Stimulated activated CD4-positive, alpha-beta T cell treated with anti-CD3 and anti-CD28 coated beads, Interleukin-2, amount 100 ng/mL, for 48 hours (primary cell): ENCODE results near the gene OSBP2.

Experiments
- DNase-seq, 2 donors: peaks; one replicate each; pipeline ENCODE4 v3.0.0-alpha.2; 2020

OSBP2 gene

DNA sequence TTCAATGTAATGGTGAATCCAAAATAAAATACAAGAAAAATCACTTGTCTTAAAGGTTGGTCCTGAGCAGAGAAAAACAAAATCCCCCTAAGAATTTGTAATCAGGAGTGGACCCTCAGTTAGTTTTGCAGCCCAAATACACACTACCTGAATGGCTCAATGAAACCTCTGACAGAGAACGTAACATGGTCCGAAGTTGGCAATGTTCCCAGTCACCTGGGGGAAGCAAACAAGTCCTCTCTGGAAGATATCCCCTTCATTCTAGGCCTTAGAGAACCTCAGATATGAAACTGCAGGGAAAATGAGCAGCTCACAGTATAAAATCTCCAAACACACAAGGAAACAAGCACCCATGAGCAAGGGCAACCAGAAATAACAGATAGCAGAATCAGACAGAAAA, 215.7 kb downstream of the OSBP2 start:
- DNase-seq = no peak

DNA sequence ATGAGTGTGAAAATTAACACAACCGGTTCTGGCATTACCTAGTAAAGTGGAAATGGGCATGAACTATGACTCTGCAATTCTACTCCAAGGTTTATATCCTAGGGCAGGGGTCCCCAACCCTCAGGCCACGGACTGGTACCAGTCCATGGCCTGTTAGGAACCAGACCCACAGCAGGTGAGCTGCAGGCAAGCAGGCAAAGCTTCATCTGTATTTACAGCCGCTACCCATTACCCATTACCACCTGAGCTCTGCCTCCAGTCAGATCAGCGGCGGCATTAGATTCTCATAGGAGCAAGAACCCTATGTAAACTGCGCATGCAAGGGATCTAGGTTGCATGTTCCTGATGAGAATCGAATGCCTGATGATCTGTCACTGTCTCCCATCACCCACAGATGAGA, 224.1 kb downstream of the OSBP2 start:
- no peak for DNase-seq

DNA sequence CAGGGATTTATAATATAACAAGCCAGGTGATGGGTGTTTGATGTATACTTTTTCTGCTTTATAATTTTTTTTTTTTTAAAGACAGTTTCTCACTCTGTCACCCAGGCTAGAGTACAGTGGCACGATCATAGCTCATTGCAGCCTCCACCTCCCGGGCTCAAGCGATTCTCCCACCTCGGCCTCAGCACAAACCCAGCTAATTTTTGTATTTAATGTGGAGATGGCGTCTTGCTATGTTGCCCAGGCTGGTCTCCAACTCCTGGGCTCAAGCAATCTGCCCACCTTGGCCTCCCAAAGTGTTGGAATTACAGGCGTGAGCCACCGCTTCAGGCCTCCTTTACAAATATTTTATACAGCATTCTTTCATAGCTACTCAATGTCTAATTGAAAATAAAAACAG, 225.3 kb downstream of the OSBP2 start:
- no peak for DNase-seq

DNA sequence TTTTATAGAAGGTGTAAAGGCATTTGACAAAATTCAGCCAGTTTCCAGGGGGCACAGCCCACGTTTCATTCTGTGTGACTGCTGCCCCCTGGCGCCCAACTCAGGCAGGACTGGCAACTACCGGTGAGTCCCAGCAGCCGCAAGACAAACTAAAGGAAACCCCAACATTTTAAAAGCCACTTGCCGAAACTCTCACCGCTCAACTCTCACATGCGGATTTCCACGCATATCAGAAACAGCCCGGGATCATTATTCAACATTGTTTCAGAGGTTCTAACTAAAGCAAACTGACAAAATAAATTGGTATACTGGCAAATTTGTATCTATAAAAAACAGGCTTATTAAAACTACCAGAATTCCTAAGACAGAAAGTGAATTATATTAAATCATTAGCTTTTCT, 225.7 kb downstream of the OSBP2 start:
- peak; percentile 83 to 84 for DNase-seq

DNA sequence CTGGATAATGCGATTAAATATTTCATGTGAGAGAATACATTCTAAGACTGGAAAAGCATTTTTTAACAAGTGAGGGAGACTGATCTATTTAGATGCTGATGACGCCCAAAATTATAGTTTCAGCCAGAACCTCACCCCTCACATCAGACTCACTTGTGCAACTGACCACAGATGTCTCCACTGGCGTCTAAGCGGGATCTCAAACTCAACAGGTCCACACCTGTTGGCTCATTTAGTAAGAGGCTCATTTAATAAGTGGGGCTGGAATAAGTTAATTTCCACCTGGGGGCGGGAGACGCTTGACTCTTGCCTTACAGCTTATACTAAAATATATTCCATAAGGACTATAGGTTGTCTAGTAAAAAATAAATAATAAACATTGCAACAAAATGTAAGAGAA, 226.4 kb downstream of the OSBP2 start:
- DNase-seq = no peak

DNA sequence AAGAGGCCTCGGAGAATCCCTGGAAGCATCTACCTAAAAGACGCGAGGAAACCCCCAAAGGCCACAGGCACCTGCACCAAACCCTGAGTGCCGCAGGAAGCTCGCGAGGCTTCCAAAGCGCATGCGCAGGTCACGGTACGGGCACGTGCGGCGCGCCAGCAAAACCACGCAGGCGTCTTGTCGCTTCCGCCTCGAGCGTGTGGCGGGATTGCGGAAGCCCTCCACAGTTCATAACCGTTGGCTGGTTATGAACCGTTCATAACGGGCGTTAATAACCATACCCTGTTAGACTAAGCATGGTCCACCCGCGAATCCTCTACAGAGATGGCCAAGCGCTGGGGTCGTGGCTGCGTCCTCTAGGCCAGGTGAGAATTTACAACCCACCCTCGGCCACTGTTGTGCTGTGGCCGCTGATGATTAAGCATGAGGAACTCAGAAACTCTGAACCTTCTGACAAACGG, 227.5 kb downstream of the OSBP2 start:
- DNase-seq = peak; percentile 54 to 64

DNA sequence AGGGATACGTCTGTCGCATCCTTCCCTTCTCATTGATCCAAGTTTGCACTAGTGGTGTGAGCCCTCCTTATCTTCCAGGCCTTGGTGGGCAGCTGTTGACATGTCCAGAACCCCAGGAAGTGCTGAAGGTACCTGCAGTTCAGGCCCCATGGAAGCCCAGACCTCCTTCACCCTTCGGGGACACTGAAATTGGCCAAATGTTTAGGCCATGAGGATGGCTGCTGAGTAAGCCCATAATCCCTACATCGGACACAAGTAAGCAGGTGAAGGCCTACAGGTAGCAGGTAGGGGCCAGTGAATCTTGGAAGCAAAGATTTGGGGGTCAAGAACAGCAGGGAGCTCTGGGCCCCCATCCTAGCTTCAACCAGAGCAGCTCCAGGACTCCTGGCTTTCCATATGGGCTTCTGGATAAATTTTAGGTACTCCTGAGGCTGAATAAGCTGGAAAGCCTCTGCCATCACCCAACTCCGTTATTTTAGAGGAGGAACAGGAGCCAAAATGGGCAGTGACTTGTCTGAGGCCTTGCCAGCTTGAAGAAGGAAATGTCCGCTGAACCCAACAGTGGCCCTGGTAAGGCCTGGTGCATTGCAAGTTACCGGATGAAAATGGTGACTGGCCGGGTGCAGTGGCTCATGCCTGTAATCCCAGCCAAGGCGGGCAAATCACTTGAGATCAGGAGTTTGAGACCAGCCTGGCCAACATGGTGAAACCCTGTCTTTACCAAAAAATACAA, 228.7 kb downstream of the OSBP2 start:
- DNase-seq = no peak

DNA sequence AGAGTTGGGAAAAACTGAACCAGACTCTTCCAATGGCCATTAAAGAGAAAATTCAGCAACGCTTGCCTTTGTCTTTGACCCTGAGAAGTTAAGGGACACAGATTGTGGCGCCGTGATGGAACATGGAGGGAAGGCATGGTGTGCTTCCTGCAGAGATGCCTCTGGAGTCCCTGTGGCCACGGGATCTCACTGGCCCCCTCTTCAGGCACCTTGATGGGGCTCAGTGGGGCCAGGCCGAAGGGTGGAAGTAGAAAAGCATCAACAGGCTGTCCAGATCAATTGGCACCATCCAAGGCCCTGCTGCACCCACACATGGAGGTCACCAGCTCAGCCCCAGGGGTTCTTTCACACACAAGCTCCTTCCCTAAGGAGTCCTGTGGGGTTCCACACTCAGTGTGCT, 231.0 kb downstream of the OSBP2 start:
- DNase-seq = no peak

DNA sequence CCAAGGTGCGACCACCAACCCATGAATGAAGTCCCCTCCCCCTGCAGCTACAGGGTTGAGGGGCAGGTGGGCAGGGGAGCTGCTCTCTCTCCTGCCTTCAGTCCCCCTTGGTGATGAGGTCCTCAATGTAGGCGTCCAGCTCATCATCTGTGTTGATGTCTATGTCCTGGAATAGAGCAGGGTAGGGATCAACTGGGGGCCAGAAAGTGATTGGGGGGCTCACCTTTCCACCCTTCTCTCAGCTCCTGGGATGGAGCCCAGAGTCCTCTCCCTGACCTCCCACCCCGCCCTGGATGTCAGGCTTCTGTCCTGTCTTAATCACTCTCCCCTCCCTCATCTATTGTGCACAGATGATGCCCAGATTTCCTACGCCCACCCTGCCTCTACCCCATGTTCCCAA, 232.0 kb downstream of the OSBP2 start:
- DNase-seq = no peak

DNA sequence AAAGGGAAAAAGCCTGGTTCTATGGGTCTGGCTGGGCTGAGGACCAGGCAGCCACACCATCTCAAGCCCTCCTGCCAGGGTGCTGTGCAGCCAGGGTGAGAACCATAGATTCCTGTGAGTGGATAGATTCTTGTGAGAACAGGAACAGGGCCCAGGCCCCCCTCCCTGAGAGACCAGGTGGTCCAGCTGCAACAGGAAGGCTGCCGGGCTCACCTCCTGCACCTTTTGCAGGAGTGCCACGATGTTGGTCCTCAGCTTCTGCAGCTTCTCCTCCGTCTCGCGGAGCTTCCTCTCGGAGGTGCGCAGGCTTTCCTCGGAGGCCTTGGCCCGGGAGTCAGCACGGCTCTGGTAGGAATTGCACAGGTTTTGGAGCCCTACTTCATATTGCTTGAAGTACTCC, 233.1 kb downstream of the OSBP2 start:
- no peak for DNase-seq

DNA sequence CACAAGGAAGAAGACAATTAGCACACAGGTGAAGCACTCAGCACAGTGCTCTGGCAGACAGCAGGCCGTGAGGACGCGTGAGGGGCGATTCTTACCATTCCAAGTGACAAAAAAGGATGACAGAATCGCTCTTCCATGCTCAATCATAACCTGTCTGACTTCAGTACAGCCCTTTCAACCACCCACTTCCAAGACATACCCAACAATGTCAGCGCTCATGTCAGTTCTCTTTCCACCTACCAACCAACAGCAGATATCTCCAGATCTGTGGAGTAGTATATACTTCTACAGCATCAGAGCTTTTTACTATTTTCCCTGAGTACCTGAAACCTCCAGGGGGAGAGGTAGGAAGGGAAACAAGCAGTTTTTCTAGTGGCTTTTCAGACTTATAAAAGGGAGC, 233.7 kb downstream of the OSBP2 start:
- DNase-seq = no peak

DNA sequence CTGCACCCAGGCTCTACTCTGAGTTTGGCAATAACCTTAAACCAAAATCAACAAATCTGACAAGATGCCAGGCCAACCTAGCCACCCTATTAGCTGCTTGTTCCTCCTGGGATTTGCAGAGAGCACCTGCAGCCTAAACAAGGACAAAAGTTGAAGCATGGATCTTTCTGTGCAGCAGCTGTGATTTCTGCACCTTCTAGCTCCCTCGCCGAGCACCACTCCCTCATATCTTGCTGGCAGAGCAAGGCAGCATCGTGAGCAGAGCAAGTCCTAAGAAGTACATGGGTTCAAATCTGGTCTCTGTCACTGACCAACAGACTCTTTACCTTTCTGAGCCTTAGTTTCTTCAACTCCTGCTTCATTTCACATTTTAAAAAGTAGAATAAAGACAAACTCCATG, 235.6 kb downstream of the OSBP2 start:
- DNase-seq = no peak

DNA sequence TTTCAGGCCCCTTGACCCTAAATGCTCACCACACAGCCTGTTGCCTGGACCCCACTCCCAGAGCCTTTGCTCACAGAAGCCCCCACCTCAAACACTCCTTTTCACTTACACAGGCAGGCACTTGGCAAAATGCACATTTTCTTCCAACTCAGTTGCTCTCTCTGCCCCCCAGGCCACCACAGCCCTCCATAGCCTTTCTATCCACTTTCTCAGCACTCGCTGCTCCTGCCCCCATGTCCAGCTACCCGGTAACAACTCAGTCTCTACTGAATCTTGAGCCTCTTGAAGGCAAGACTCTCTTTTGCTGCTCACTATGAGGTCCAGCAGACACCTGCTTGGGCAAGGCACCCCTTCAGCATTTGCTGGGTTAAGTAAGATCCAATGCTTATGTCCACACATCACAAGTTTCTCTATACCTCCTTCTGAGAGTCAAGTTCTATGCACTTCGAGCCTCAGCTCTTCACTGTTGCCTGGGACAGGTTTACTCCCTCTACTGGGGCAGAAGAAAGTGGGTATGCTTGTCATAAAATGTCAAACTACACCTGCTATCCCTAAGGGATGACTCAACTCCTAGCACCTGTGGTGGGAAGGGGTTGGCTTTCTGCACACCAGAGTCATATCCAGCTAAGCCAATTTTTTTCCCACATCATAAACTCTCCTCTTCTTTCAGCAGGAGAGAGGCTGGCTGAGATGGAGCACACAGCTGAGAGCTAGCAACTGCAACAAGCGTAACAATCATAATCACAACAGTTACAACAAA, 237.0 kb downstream of the OSBP2 start:
- no peak for DNase-seq

DNA sequence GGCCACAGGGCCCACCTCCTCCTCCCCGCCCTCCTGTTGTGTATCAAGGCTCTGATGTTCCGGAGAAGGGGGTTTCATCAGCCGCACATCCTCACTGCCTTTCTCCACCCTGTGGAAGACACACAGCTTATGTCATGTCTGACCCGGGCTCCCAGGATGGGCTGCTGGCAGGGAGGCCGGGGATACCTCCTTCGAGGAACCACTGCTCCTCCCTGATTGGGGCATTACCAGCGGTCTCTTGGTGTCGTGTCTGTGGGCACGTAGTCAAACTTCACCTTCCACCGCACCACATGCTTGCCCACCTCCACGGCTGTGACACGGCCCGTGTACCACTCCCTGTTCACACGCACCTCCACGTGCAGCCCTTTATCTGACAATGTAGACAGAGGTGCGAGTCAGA, 238.0 kb downstream of the OSBP2 start:
- DNase-seq = no peak

DNA sequence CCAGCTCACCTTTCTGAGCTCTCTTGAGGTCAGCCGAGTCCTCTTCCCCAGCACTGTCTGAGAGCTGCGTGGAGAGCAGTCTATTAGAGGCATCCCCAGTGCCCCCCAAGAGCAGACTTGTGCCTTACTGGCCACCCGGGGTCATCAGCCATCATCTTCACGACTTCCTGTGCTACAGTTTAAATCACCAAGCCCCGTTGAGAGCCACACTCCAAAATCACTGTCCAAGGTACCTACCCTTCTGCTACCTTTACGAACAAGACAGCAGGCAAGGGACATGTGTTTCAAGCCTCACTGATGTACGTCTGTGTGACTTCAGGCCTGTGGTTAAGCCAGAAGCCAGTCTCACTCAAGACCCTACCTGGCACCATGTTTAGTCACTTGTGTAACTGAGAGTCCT, 238.8 kb downstream of the OSBP2 start:
- no peak for DNase-seq

DNA sequence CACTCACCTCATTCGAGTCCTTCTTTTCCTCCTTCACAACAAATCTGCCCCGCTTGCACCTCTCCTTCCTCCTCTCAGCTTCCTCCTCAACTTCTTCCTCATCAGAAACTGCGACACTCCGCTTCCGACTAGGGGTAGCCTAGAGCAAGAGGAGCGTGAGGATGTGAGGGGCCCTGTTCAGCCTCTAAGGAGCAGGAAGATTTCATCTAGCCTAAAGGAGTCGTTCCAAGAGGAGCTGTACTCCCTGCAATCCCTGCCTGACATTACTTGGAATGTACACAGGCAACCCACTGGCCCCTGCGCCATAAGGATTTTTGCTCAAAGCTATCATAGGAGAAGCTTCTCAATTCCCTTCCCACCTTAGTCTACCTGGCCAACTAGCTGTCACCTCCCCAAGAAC, 239.4 kb downstream of the OSBP2 start:
- no peak for DNase-seq

DNA sequence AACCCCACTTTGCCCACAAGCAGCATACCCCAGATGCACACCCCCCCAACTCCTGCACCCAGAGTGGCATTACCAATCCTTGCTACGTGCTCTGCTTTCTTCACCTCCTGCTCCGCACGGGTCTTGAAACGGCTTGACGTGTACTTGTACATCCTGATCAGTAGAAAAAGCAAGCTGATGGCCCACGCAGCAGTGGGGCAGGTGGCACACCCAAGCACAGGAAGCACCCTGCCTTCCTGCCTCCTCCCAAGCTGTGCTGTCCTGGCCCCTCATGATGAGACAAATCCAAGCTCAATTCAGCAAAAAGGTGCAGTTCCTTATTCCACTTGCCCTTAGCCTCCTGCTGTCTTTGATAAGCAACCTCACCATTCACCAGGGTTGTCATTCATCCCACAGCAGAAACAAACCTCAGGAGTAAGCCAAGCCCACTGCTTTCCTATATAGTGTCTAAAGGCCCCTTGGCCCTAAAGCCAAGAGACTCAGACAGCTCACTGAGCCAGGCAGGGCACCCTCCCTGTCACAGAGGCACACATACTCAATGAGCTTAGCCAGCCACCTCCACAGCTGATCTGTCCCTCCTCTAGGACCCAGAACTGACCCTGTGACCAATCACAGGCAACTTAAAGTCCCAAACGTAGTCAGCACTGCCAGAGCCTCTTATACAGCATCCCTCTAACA, 246.2 kb downstream of the OSBP2 start:
- DNase-seq = peak in 1 of 2 donors; percentile 12

DNA sequence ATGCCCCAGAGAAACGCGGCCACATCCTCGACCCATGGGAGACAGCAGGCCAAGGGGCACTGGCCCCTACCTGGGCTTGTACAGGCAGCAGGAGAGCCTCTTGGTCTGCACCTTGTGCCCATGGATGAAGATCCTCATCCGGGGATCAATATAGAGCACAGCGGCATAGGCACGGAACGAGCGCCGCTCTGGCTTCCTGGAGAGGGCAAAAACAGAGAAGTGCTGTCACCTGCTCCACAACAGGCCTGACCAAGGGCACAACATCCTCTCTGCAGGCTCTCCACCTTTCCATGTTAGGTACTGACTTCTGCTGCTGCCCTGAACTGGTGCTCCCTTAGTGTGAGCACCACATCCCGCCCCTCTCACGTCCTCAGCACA, 246.7 kb downstream of the OSBP2 start:
- no peak for DNase-seq

DNA sequence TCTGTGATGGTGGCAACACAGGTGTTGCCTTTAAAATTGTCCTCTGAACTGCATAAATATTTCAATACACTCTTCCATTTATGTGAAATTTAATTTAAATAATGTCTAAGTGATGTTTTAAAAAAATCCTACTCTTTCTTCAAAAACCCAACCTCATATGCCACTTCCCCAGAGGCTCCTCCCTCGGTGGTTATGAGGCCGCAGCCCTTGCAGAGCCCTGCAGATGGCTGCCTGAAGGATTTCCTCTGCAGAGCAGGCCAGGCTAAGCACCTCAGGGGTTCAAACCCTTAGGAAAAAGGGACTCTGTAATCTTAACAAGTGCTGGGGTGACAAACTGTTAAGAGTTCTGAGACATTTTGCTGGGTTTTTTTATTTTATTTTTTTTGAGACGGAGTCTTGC, 248.7 kb downstream of the OSBP2 start:
- DNase-seq = no peak

DNA sequence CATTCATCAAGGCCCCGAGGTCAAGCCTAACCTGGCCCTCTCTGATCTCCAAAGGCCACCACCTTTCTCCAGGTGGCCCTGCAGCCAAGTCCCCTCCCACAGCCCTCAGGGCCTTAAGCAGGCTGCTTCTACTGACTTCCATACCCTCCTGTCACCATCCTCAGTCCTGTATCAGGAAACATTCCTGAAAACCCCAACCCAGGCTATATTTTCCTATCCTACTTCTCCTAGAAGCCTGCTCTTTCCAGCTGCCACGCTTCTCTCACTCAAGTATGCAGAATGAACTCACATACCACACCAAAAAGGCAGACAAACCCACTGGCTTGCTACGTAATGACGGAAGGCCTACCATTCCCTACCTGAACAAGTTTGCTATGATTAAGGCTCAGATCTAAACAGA, 250.3 kb downstream of the OSBP2 start:
- DNase-seq = no peak

DNA sequence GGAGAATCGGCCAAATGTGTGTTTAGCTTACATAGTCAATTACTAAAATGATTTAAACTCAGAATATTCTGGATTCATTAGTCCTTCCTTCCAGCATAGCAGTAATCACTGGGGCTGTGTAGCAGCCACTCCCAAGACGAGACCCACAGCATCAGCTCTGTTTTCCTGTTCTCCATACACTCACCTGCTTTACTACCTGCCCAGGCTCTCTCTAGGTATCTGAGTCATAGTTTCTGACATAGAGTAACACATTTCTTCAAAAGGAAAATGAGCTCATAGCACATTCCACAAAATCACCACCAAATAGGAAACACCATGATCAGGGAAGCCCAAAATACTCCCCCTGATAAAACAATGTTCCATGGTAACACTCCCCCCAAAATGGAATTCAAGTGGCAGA, 251.0 kb downstream of the OSBP2 start:
- DNase-seq = no peak

DNA sequence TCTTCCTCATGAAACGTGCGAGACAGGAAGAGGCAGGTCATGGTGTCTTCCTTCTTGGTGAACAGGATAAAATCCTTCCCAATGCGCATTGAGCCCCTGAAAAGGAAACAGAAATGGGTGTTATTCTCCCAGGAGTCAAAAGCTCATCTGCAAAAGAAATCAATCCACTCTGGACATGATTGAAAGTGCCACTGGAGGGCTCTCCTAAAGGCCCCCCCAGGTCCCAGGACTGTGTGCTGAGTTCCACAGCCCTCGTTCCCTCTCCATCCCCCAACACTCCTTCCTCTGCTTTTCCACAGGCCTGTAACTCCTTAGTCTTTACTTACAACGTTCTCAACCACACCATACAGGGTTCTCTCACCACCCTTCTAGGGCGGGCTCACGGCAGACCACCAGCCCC, 251.7 kb downstream of the OSBP2 start:
- DNase-seq = no peak

DNA sequence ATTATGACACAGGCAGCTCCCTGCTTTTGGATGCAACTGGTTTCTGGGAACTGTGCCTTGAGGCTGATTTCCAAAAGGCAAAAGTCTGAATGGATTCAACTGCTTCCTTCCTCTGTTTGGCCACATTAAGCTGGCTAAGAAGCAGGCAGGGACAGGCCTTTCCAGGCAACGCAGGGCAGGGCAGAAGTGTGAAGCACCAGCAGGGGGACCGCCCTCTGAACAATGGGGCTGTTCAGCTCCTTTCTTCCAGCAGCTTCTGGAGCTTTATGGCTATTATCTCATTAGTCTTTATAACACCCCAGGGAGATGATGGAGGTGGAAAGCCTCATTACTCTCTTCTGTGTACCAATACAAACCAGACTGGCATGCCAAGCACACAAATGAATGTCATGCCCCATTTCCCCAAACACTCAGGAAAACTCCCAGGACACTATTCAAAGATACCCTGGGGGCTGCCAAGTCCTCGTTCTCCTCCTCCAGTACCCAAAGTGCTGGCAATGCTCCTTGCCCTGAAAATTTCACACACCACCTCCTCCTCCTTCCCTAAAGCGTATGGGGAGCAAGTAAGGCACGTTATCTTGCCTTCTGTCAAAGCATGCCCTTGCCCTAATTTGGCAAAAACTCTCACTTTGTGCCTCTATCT, 252.6 kb downstream of the OSBP2 start:
- DNase-seq = no peak
